Neural progenitor cell (in vitro differentiated cells): ENCODE measurements around the gene NDUFAF8. TPM values are rescaled to one million over a fixed set of nuclear protein-coding genes. Genes with fewer than 3 reads are reported as not detected.

Experiments
- DNase-seq: peaks from one replicate; pipeline ENCODE4 v3.0.0-alpha.2; 2016; ENCODE audit warnings: low spot score
- H2AFZ ChIP-seq: fragments of 200-600 bp; sonication (generic); replicated peaks from 2 replicates; pipeline ENCODE4 v1.6.1; 2016; ENCODE audit warnings: antibody characterized with exemption
- H3F3A ChIP-seq: fragments of 200-600 bp; sonication (generic); 2 replicates; pipeline ENCODE4 v1.6.1; 2016; ENCODE audit warnings: antibody characterized with exemption, low read depth
- H3K27ac ChIP-seq: fragments of 200-600 bp; sonication (generic); 2 replicates; pipeline ENCODE4 v1.5.1; 2016; ENCODE audit warnings: mild to moderate bottlenecking
- H3K27me3 ChIP-seq: fragments of 200-600 bp; sonication (generic); 2 replicates; pipeline ENCODE4 v1.6.1; 2016; ENCODE audit warnings: mild to moderate bottlenecking, moderate library complexity
- H3K36me3 ChIP-seq: fragments of 200-600 bp; sonication (generic); 2 replicates; pipeline ENCODE4 v1.5.1; 2016
- H3K4me1 ChIP-seq: fragments of 200-600 bp; sonication (generic); 2 replicates; pipeline ENCODE4 v1.6.1; 2016; ENCODE audit warnings: mixed run types
- H3K4me2 ChIP-seq: fragments of 200-600 bp; sonication (generic); 2 replicates; pipeline ENCODE4 v1.6.1; 2016
- H3K4me3 ChIP-seq: fragments of 200-600 bp; sonication (generic); 2 replicates; pipeline ENCODE4 v1.5.1; 2016
- H3K79me2 ChIP-seq: fragments of 200-600 bp; sonication (generic); 2 replicates; pipeline ENCODE4 v1.6.1; 2016; ENCODE audit warnings: low read depth
- H3K9ac ChIP-seq: fragments of 200-600 bp; sonication (generic); 2 replicates; pipeline ENCODE4 v1.6.1; 2016
- H3K9me3 ChIP-seq: fragments of 200-600 bp; sonication (generic); 2 replicates; pipeline ENCODE4 v1.5.1; 2016; ENCODE audit warnings: low read depth
- H4K20me1 ChIP-seq: fragments of 200-600 bp; sonication (generic); 2 replicates; pipeline ENCODE4 v1.6.1; 2016; ENCODE audit warnings: low read depth
- H3K27ac Mint-ChIP-seq: 3 replicates; pipeline ENCODE4 v1.8.0; 2021; ENCODE audit warnings: mixed read lengths
- H3K27me3 Mint-ChIP-seq: 2 replicates; pipeline ENCODE4 v1.8.0; 2022; ENCODE audit warnings: low read depth, mild to moderate bottlenecking, inconsistent platforms, moderate library complexity, mixed read lengths; ENCODE audit not compliant: insufficient read depth
- H3K36me3 Mint-ChIP-seq: 3 replicates; pipeline ENCODE4 v1.8.0; 2021; ENCODE audit warnings: mixed read lengths
- H3K4me1 Mint-ChIP-seq: 3 replicates; pipeline ENCODE4 v1.8.0; 2021; ENCODE audit warnings: mixed read lengths
- H3K4me3 Mint-ChIP-seq: 3 replicates; pipeline ENCODE4 v1.8.0; 2021; ENCODE audit warnings: mild to moderate bottlenecking, moderate library complexity, mixed read lengths
- H3K9me3 Mint-ChIP-seq: 3 replicates; pipeline ENCODE4 v1.8.0; 2020; ENCODE audit warnings: mixed read lengths
- CTCF ChIP-seq: fragments of 200-600 bp; sonication (generic); IDR thresholded peaks from 2 replicates; pipeline ENCODE4 v1.5.1; 2017; ENCODE audit warnings: antibody characterized with exemption, mild to moderate bottlenecking
- EZH2 ChIP-seq: fragments of 200-600 bp; sonication (generic); IDR thresholded peaks from 2 replicates; pipeline ENCODE4 v1.6.1; 2017; ENCODE audit warnings: antibody characterized with exemption, mild to moderate bottlenecking, moderate library complexity
- EZH2phosphoT487 ChIP-seq: fragments of 200-600 bp; sonication (generic); IDR thresholded peaks from 2 replicates; pipeline ENCODE4 v1.6.1; 2017; ENCODE audit warnings: antibody characterized with exemption
- total RNA-seq: library from RNA; depleted of rRNA; stranded (reverse); fragments of >200 nt; gene quantifications from 2 replicates; pipeline ENCODE4 v1.2.3, GENCODE V29; 2015; ENCODE audit warnings: low replicate concordance

The NDUFAF8 gene
- total RNA-seq, 1 donor from 2014 or later: 34.7 TPM

GRCh38 chr17:81289627-81290026 lies 50.5 kb downstream of the NDUFAF8 start:
- Histone ChIP-seq H3K9ac (no peak overlapping the region), H3K4me1 (peaks cover 10% of the 10 kb centered on the region), H3K27ac (no peak overlapping the region), H2AFZ (no peak overlapping the region), H3K79me2 (peaks cover 46% of the 10 kb centered on the region), H3K27me3 (no peaks in the 10 kb centered on the region), H3K4me2 (no peak overlapping the region), H4K20me1 (peaks cover 41% of the 10 kb centered on the region), H3K9me3 (no peaks in the 10 kb centered on the region), H3K4me3 (no peak overlapping the region), H3K36me3 (no peaks in the 10 kb centered on the region), H3F3A (no peaks in the 10 kb centered on the region)
- Mint-ChIP-seq H3K4me1 (peaks cover 19% of the 10 kb centered on the region), H3K27ac (no peak overlapping the region), H3K9me3 (no peaks in the 10 kb centered on the region), H3K4me3 (no peak overlapping the region), H3K27me3 (peaks cover 2% of the 10 kb centered on the region), H3K36me3 (peaks cover 2% of the 10 kb centered on the region)
- no peak for DNase-seq
- TF ChIP-seq EZH2: no peak
- no peak for TF ChIP-seq EZH2phosphoT487
- no peak for TF ChIP-seq CTCF

- TF ChIP-seq CTCF: no peak
- no peak for TF ChIP-seq EZH2phosphoT487
- TF ChIP-seq EZH2: no peak
- no peak overlapping the region for H2AFZ ChIP-seq
- peaks cover 4% of the 10 kb centered on the region for H3K4me1 ChIP-seq
Measured at GRCh38 chr17:81290230-81290629, 51.1 kb downstream of the NDUFAF8 start.

More at GRCh38 chr17:81290230-81290629, 51.1 kb downstream of the NDUFAF8 start:
- Mint-ChIP-seq H3K9me3 (no peaks in the 10 kb centered on the region), H3K27ac (no peak overlapping the region), H3K4me3 (no peak overlapping the region), H3K36me3 (peaks cover 2% of the 10 kb centered on the region), H3K4me1 (peaks cover 15% of the 10 kb centered on the region), H3K27me3 (peaks cover 2% of the 10 kb centered on the region)
- Histone ChIP-seq H3K9me3 (no peaks in the 10 kb centered on the region), H3F3A (no peaks in the 10 kb centered on the region), H3K36me3 (no peaks in the 10 kb centered on the region), H3K27ac (no peak overlapping the region), H3K79me2 (peaks cover 47% of the 10 kb centered on the region), H4K20me1 (peaks cover 39% of the 10 kb centered on the region), H3K4me3 (no peak overlapping the region), H3K27me3 (no peaks in the 10 kb centered on the region), H3K4me2 (no peak overlapping the region), H3K9ac (no peak overlapping the region)
- DNase-seq: no peak

Other genes with a start within 250 kb of the NDUFAF8 start
- gene CHMP6, start 247.5 kb upstream of the NDUFAF8 start, total RNA-seq: 11.5 and 20.9 TPM in 2 replicates
- 15.6 and 16.1 TPM in 2 replicates for gene BAIAP2, start 204.2 kb upstream of the NDUFAF8 start, total RNA-seq
- not detected in 2 replicates for gene PVALEF, start 73.8 kb upstream of the NDUFAF8 start, total RNA-seq
- 0.32 and 4.4 TPM in 2 replicates for gene AATK, start 73.1 kb upstream of the NDUFAF8 start, total RNA-seq
- gene CEP131, start 16.4 kb upstream of the NDUFAF8 start, total RNA-seq: 7.7 and 40.9 TPM in 2 replicates
- 20.6 and 28.0 TPM in 2 replicates for gene TEPSIN, start 263 bp upstream of the NDUFAF8 start, total RNA-seq
- gene SLC38A10, start 56.0 kb downstream of the NDUFAF8 start, total RNA-seq: 8.3 and 31.4 TPM in 2 replicates
- 3.4 and 26.3 TPM in 2 replicates for gene BAHCC1, start 156.1 kb downstream of the NDUFAF8 start, total RNA-seq